GM12878 (cell line): ENCODE results near the gene KIF15. TPM values are rescaled to one million over a fixed set of nuclear protein-coding genes. Genes with fewer than 3 reads are reported as not detected.

ENCODE experiments used
- BHLHE40 ChIP-seq, 2 experiments: fragments of 450-650 bp in 1 of 2; IDR thresholded peaks; 2 replicates each; pipeline ENCODE4 v1.6.1; 2011 to 2017; ENCODE audit warnings: low read depth in 2 of 2, borderline replicate concordance in 1 of 2, improper control_type of control experiment in 1 of 2, low read length in 1 of 2, mild to moderate bottlenecking in 1 of 2
- BMI1 ChIP-seq: fragments of 450-650 bp; IDR thresholded peaks from 2 replicates; pipeline ENCODE4 v1.6.1; 2016; ENCODE audit warnings: mild to moderate bottlenecking, moderate library complexity, borderline replicate concordance
- CBX5 ChIP-seq: sonication (generic); IDR thresholded peaks from 2 replicates; pipeline ENCODE4 v1.6.1; 2016; ENCODE audit warnings: low read depth, moderate library complexity, mild to moderate bottlenecking, inconsistent platforms
- CEBPB ChIP-seq, 2 experiments: fragments of 150-350 bp in 1 of 2; IDR thresholded peaks; 2 replicates each; pipeline ENCODE4 v1.6.1; 2012 to 2014; ENCODE audit warnings: low read depth in 2 of 2, low read length in 2 of 2, borderline replicate concordance in 1 of 2, inconsistent platforms in 1 of 2
- CREB1 ChIP-seq: IDR thresholded peaks from 2 replicates; pipeline ENCODE4 v1.6.1; 2012; ENCODE audit warnings: low read depth, mild to moderate bottlenecking, inconsistent platforms
- CREM ChIP-seq: IDR thresholded peaks from 2 replicates; pipeline ENCODE4 v1.6.1; 2014; ENCODE audit warnings: antibody characterized with exemption, low read depth
- EGR1 ChIP-seq, 2 experiments: IDR thresholded peaks; 1 replicate in 1 of 2; 2 replicates in 1 of 2; pipeline ENCODE4 v1.6.1; 2011 to 2012; ENCODE audit warnings: low read depth in 2 of 2, low read length in 2 of 2, borderline replicate concordance in 1 of 2, mild to moderate bottlenecking in 1 of 2, moderate library complexity in 1 of 2
- FOXM1 ChIP-seq: IDR thresholded peaks from 2 replicates; pipeline ENCODE4 v1.6.1; 2012; ENCODE audit warnings: low read depth, mild to moderate bottlenecking, inconsistent platforms, low read length, moderate library complexity
- GATAD2B ChIP-seq: fragments of 450-650 bp; conservative IDR thresholded peaks from 2 replicates; pipeline ENCODE4 v1.6.1; 2017; ENCODE audit warnings: low read depth, mild to moderate bottlenecking, moderate library complexity
- HDGF ChIP-seq: fragments of 450-650 bp; IDR thresholded peaks from 2 replicates; pipeline ENCODE4 v1.6.1; 2016; ENCODE audit warnings: antibody characterized with exemption
- IKZF2 ChIP-seq, 2 experiments: fragments of 450-650 bp; IDR thresholded peaks; 2 replicates each; pipeline ENCODE4 v1.6.1; 2017; ENCODE audit warnings: mild to moderate bottlenecking in 2 of 2, moderate library complexity in 2 of 2
- IRF3 ChIP-seq: fragments of 450-650 bp; IDR thresholded peaks from 2 replicates; pipeline ENCODE4 v1.6.1; 2014; ENCODE audit warnings: mild to moderate bottlenecking
- JUND ChIP-seq: IDR thresholded peaks from 2 replicates; pipeline ENCODE4 v1.6.1; 2012; ENCODE audit warnings: low read depth, mild to moderate bottlenecking, low read length, improper control_type of control experiment, moderate library complexity
- MXI1 ChIP-seq: fragments of 150-350 bp; IDR thresholded peaks from 2 replicates; pipeline ENCODE4 v1.6.1; 2011; ENCODE audit warnings: low read depth, mild to moderate bottlenecking, inconsistent platforms, low read length, improper control_type of control experiment
- NR2F1 ChIP-seq: fragments of 450-650 bp; conservative IDR thresholded peaks from 2 replicates; pipeline ENCODE4 v1.6.1; 2017; ENCODE audit warnings: mild to moderate bottlenecking
- PAX8 ChIP-seq: fragments of 450-650 bp; IDR thresholded peaks from 2 replicates; pipeline ENCODE4 v1.6.1; 2017; ENCODE audit warnings: mild to moderate bottlenecking, moderate library complexity
- POLR2A ChIP-seq: IDR thresholded peaks from 2 replicates; pipeline ENCODE4 v1.6.1; 2011; ENCODE audit warnings: low read depth, mild to moderate bottlenecking, low read length
- POLR2AphosphoS2 ChIP-seq: IDR thresholded peaks from 2 replicates; pipeline ENCODE4 v1.6.1; 2011; ENCODE audit warnings: low read depth, mild to moderate bottlenecking, low read length, improper control_type of control experiment, moderate library complexity
- RB1 ChIP-seq: fragments of 450-650 bp; formaldehyde crosslinking; IDR thresholded peaks from 2 replicates; pipeline ENCODE4 v1.6.1; 2017; ENCODE audit warnings: mild to moderate bottlenecking, borderline replicate concordance
- STAT1 ChIP-seq: fragments of 450-650 bp; conservative IDR thresholded peaks from 2 replicates; pipeline ENCODE4 v1.6.1; 2014; ENCODE audit warnings: antibody characterized with exemption, mild to moderate bottlenecking
- TCF3 ChIP-seq: IDR thresholded peaks from 2 replicates; pipeline ENCODE4 v1.6.1; 2012; ENCODE audit warnings: low read depth, mild to moderate bottlenecking, low read length, borderline replicate concordance; ENCODE audit not compliant: insufficient read depth
- YBX1 ChIP-seq: fragments of 450-650 bp; IDR thresholded peaks from 2 replicates; pipeline ENCODE4 v1.6.1; 2016; ENCODE audit warnings: antibody characterized with exemption
- polyA plus RNA-seq, 11 experiments: library from polyadenylated mRNA; depleted of rRNA in 4 of 11; unstranded in 6 of 11; stranded (reverse) in 5 of 11; fragments of >200 nt; fragmentation: Nextera tagmentation in 4 of 11; fragmentation: Illumina TruSeq in 1 of 11; extraction: Ambion mirVana in 4 of 11; extraction: Trizol in 1 of 11; gene quantifications; 1 replicate in 1 of 11; 2 replicates in 10 of 11; pipeline versions ENCODE4 v1.2.1 to v1.2.3, GENCODE V29; 2011 to 2016; ENCODE audit warnings: inconsistent platforms in 2 of 11, missing spikeins in 2 of 11, low read depth in 1 of 11
- total RNA-seq, 4 experiments: library from RNA; depleted of rRNA in 3 of 4; stranded (reverse); fragments of >200 nt in 3 of 4; fragmentation: Illumina TruSeq in 1 of 4; extraction: Trizol in 1 of 4; gene quantifications; 2 replicates each; pipeline versions ENCODE4 v1.2.1 to v1.2.3, GENCODE V29; 2013 to 2021
- TF ChIP-seq, protein P1 (sequence below): fragments of 450-650 bp; IDR thresholded peaks from 2 replicates; pipeline ENCODE4 v1.6.1; 2017; ENCODE audit warnings: mild to moderate bottlenecking, moderate library complexity
- TF ChIP-seq, protein P2 (sequence below), 3 experiments: IDR thresholded peaks in 2 of 3; conservative IDR thresholded peaks in 1 of 3; 2 replicates each; pipeline ENCODE4 v1.5.1; 2011; ENCODE audit warnings: low read depth in 3 of 3, low read length in 3 of 3, mild to moderate bottlenecking in 3 of 3, control low read depth in 2 of 3, moderate library complexity in 2 of 3, inconsistent platforms in 1 of 3, mixed read lengths in 1 of 3; ENCODE audit not compliant: control insufficient read depth in 2 of 3, insufficient read depth in 1 of 3; ENCODE audit errors: extremely low read depth in 1 of 3

Gene KIF15
- total and polyA plus RNA-seq, 10 of the 15 experiments (the other 5 are each of a cell fraction or from before 2014, with no cell fraction given): 12.3 to 51.8 (median 26.0) TPM

DNA sequence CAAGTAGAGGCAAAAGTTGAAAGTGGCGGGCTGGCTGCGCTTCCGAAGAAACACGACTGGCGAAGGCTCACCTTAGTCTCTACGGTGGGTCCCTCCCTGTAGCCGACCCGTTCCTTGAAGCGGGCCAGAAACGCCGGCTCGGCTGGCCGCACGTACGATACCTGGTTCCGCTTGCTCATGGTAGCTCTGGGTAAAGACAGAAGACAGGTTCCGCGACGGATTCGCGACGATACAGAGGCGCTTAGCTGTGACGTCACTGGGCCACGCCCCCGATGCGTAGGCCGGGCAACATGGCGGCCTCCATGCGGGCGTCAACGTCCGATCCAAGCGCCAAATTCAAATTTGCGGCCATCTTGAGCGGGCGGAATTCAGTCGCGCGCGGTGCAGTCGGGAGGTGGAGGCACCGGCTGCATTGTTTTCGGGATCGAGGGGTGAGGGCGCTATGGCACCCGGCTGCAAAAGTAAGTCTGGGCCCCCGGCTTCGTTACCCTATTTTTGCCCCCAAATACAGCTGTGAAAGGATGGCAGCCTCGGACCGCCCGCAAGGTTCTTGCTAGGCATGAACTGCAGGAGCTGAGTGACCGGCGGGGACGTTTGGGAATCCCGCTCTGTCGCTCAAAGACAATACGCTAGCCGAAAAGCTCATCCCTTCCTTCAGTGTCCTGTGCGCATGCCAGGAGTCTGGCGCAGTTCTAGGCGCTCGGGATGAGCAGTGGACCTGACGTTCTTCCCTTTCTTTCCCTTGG lies at the start of gene KIF15, which contains the start of gene KIAA1143 (continued):
- peak; percentile 27 for TF ChIP-seq NR2F1
- TF ChIP-seq MXI1: peak; percentile 95
- no peak for TF ChIP-seq HDGF
- TF ChIP-seq YBX1: no peak
- TF ChIP-seq, protein P1, sequence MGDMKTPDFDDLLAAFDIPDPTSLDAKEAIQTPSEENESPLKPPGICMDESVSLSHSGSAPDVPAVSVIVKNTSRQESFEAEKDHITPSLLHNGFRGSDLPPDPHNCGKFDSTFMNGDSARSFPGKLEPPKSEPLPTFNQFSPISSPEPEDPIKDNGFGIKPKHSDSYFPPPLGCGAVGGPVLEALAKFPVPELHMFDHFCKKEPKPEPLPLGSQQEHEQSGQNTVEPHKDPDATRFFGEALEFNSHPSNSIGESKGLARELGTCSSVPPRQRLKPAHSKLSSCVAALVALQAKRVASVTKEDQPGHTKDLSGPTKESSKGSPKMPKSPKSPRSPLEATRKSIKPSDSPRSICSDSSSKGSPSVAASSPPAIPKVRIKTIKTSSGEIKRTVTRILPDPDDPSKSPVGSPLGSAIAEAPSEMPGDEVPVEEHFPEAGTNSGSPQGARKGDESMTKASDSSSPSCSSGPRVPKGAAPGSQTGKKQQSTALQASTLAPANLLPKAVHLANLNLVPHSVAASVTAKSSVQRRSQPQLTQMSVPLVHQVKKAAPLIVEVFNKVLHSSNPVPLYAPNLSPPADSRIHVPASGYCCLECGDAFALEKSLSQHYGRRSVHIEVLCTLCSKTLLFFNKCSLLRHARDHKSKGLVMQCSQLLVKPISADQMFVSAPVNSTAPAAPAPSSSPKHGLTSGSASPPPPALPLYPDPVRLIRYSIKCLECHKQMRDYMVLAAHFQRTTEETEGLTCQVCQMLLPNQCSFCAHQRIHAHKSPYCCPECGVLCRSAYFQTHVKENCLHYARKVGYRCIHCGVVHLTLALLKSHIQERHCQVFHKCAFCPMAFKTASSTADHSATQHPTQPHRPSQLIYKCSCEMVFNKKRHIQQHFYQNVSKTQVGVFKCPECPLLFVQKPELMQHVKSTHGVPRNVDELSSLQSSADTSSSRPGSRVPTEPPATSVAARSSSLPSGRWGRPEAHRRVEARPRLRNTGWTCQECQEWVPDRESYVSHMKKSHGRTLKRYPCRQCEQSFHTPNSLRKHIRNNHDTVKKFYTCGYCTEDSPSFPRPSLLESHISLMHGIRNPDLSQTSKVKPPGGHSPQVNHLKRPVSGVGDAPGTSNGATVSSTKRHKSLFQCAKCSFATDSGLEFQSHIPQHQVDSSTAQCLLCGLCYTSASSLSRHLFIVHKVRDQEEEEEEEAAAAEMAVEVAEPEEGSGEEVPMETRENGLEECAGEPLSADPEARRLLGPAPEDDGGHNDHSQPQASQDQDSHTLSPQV: no peak
- TF ChIP-seq BMI1: no peak
- no peak for TF ChIP-seq CEBPB (IDR thresholded peaks at IDR 0.05; ENCODE audit: borderline replicate concordance in 1 of 2, low read depth in 2 of 2, low read length in 2 of 2)
- 0 out of 2 replicates have a peak, but pooled peaks have one; percentile 12 for TF ChIP-seq TCF3
- peak; percentile 60 to 84 for TF ChIP-seq EGR1 (IDR thresholded peaks at IDR 0.05; ENCODE audit: borderline replicate concordance in 1 of 2, low read depth in 2 of 2, low read length in 2 of 2)
- peak in 1 of 2 experiments; percentile 43; a peak in 1 of 4 replicates for TF ChIP-seq BHLHE40 (IDR thresholded peaks at IDR 0.05; ENCODE audit: borderline replicate concordance in 1 of 2, low read depth in 2 of 2, low read length in 1 of 2)
- peak; percentile 99 for TF ChIP-seq CREM
- peak; percentile 70; the same call in 1 of the 2 replicates for TF ChIP-seq GATAD2B
- TF ChIP-seq RB1: peak; percentile 91; the same call in 1 of the 2 replicates
- peak; percentile 41; the same call in 1 of the 2 replicates for TF ChIP-seq STAT1
- TF ChIP-seq IKZF2 (IDR thresholded peaks at IDR 0.05): peak; percentile 15 to 46; a peak in 1 of 4 replicates
- TF ChIP-seq, protein P2, sequence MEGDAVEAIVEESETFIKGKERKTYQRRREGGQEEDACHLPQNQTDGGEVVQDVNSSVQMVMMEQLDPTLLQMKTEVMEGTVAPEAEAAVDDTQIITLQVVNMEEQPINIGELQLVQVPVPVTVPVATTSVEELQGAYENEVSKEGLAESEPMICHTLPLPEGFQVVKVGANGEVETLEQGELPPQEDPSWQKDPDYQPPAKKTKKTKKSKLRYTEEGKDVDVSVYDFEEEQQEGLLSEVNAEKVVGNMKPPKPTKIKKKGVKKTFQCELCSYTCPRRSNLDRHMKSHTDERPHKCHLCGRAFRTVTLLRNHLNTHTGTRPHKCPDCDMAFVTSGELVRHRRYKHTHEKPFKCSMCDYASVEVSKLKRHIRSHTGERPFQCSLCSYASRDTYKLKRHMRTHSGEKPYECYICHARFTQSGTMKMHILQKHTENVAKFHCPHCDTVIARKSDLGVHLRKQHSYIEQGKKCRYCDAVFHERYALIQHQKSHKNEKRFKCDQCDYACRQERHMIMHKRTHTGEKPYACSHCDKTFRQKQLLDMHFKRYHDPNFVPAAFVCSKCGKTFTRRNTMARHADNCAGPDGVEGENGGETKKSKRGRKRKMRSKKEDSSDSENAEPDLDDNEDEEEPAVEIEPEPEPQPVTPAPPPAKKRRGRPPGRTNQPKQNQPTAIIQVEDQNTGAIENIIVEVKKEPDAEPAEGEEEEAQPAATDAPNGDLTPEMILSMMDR (IDR thresholded peaks at IDR 0.05 in 2 of 3, conservative IDR thresholded peaks at IDR 0.05 in 1 of 3; ENCODE audit: control insufficient read depth in 2 of 3, extremely low read depth in 1 of 3, insufficient read depth in 1 of 3, low read depth in 3 of 3, low read length in 3 of 3): peak in 1 of 3 experiments; percentile 12; a peak in 1 of 6 replicates
- TF ChIP-seq CBX5: peak; percentile 94
- no peak for TF ChIP-seq IRF3
- TF ChIP-seq POLR2A: peak; percentile 95
- peak; percentile 72; the same call in 1 of the 2 replicates for TF ChIP-seq FOXM1
- TF ChIP-seq POLR2AphosphoS2: peak; percentile 90; the same call in 1 of the 2 replicates
- TF ChIP-seq PAX8: no peak
- peak; percentile 98 for TF ChIP-seq CREB1
- TF ChIP-seq JUND: peak; percentile 41; the same call in 1 of the 2 replicates
